ACHN (cell line): Measurements from ENCODE around the gene CLP1.
"Not testable (repeated sequence)": the region's sequence is repeated elsewhere in the genome, so short reads cannot be mapped to it uniquely, and the experiment has no call there.

Source experiments
- DNase-seq: peaks from one replicate; pipeline ENCODE4 v3.0.0-alpha.2; 2015
- in situ Hi-C: cut with HindIII; loops from 2 replicates; pipeline ENCODE4 v1.10.0; 2017; ENCODE audit warnings: low sequenced_read_pairs, low pct_ligation_motif_present, low pct_unique_long_range_greater_than_20kb

CLP1 gene

GRCh38 chr11:57704932-57705331 is 47.4 kb downstream of the CLP1 start:
- in situ Hi-C loops, result no loop called here
- no peak for DNase-seq

DNA sequence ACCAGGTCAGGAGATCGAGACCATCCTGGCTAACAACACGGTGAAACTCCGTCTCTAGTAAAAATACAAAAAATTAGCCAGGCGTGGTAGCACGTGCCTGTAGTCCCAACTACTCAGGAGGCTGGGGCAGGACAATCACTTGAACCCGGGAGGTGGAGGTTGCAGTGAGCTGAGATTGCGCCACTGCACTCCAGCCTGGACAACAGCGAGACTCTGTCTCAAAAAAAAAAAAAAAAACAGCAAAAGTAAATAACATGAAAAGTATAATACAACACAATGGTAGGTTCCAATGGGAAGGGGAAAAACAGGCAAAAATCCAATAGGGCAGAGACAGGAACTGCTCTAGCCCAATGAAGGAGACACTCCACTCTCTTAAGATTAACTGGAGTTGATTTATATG is 47.9 kb downstream of the CLP1 start:
- DNase-seq, in situ Hi-C loops: not testable (repeated sequence)

GRCh38 chr11:57709802-57710367 is 52.3 kb downstream of the CLP1 start:
- no peak for DNase-seq
- in situ Hi-C loops, result no loop called here
